Neural progenitor cell (in vitro differentiated cells): ENCODE data around the gene TINCR. TPM values are rescaled to one million over a fixed set of nuclear protein-coding genes. Genes with fewer than 3 reads are reported as not detected.

ENCODE experiments used
- DNase-seq: peaks from one replicate; pipeline ENCODE4 v3.0.0-alpha.2; 2016; ENCODE audit warnings: low spot score
- H2AFZ ChIP-seq: fragments of 200-600 bp; sonication (generic); replicated peaks from 2 replicates; pipeline ENCODE4 v1.6.1; 2016; ENCODE audit warnings: antibody characterized with exemption
- H3F3A ChIP-seq: fragments of 200-600 bp; sonication (generic); 2 replicates; pipeline ENCODE4 v1.6.1; 2016; ENCODE audit warnings: antibody characterized with exemption, low read depth
- H3K27ac ChIP-seq: fragments of 200-600 bp; sonication (generic); 2 replicates; pipeline ENCODE4 v1.5.1; 2016; ENCODE audit warnings: mild to moderate bottlenecking
- H3K27me3 ChIP-seq: fragments of 200-600 bp; sonication (generic); 2 replicates; pipeline ENCODE4 v1.6.1; 2016; ENCODE audit warnings: mild to moderate bottlenecking, moderate library complexity
- H3K36me3 ChIP-seq: fragments of 200-600 bp; sonication (generic); 2 replicates; pipeline ENCODE4 v1.5.1; 2016
- H3K4me1 ChIP-seq: fragments of 200-600 bp; sonication (generic); 2 replicates; pipeline ENCODE4 v1.6.1; 2016; ENCODE audit warnings: mixed run types
- H3K4me2 ChIP-seq: fragments of 200-600 bp; sonication (generic); 2 replicates; pipeline ENCODE4 v1.6.1; 2016
- H3K4me3 ChIP-seq: fragments of 200-600 bp; sonication (generic); 2 replicates; pipeline ENCODE4 v1.5.1; 2016
- H3K79me2 ChIP-seq: fragments of 200-600 bp; sonication (generic); 2 replicates; pipeline ENCODE4 v1.6.1; 2016; ENCODE audit warnings: low read depth
- H3K9ac ChIP-seq: fragments of 200-600 bp; sonication (generic); 2 replicates; pipeline ENCODE4 v1.6.1; 2016
- H3K9me3 ChIP-seq: fragments of 200-600 bp; sonication (generic); 2 replicates; pipeline ENCODE4 v1.5.1; 2016; ENCODE audit warnings: low read depth
- H4K20me1 ChIP-seq: fragments of 200-600 bp; sonication (generic); 2 replicates; pipeline ENCODE4 v1.6.1; 2016; ENCODE audit warnings: low read depth
- H3K27ac Mint-ChIP-seq: 3 replicates; pipeline ENCODE4 v1.8.0; 2021; ENCODE audit warnings: mixed read lengths
- H3K27me3 Mint-ChIP-seq: 2 replicates; pipeline ENCODE4 v1.8.0; 2022; ENCODE audit warnings: low read depth, mild to moderate bottlenecking, inconsistent platforms, moderate library complexity, mixed read lengths; ENCODE audit not compliant: insufficient read depth
- H3K36me3 Mint-ChIP-seq: 3 replicates; pipeline ENCODE4 v1.8.0; 2021; ENCODE audit warnings: mixed read lengths
- H3K4me1 Mint-ChIP-seq: 3 replicates; pipeline ENCODE4 v1.8.0; 2021; ENCODE audit warnings: mixed read lengths
- H3K4me3 Mint-ChIP-seq: 3 replicates; pipeline ENCODE4 v1.8.0; 2021; ENCODE audit warnings: mild to moderate bottlenecking, moderate library complexity, mixed read lengths
- H3K9me3 Mint-ChIP-seq: 3 replicates; pipeline ENCODE4 v1.8.0; 2020; ENCODE audit warnings: mixed read lengths
- CTCF ChIP-seq: fragments of 200-600 bp; sonication (generic); IDR thresholded peaks from 2 replicates; pipeline ENCODE4 v1.5.1; 2017; ENCODE audit warnings: antibody characterized with exemption, mild to moderate bottlenecking
- EZH2 ChIP-seq: fragments of 200-600 bp; sonication (generic); IDR thresholded peaks from 2 replicates; pipeline ENCODE4 v1.6.1; 2017; ENCODE audit warnings: antibody characterized with exemption, mild to moderate bottlenecking, moderate library complexity
- EZH2phosphoT487 ChIP-seq: fragments of 200-600 bp; sonication (generic); IDR thresholded peaks from 2 replicates; pipeline ENCODE4 v1.6.1; 2017; ENCODE audit warnings: antibody characterized with exemption
- total RNA-seq: library from RNA; depleted of rRNA; stranded (reverse); fragments of >200 nt; gene quantifications from 2 replicates; pipeline ENCODE4 v1.2.3, GENCODE V29; 2015; ENCODE audit warnings: low replicate concordance

Gene TINCR
- total RNA-seq, 1 donor from 2014 or later, result 1.8 TPM

- no peak overlapping the region for H3K9ac ChIP-seq
- H3K4me1 Mint-ChIP-seq, result peaks cover 38% of the 10 kb centered on the region
- no peak overlapping the region for H3K4me3 Mint-ChIP-seq
- H3K27ac Mint-ChIP-seq, result peak overlapping the region; percentile 25
- no peaks in the 10 kb centered on the region for H3K27me3 ChIP-seq
- no peaks in the 10 kb centered on the region for H3K79me2 ChIP-seq
- H4K20me1 ChIP-seq, result peaks cover 13% of the 10 kb centered on the region
- H2AFZ ChIP-seq, result no peak overlapping the region
- TF ChIP-seq CTCF, result no peak
- TF ChIP-seq EZH2phosphoT487, result no peak
- TF ChIP-seq EZH2, result no peak
- H3K27me3 Mint-ChIP-seq, result no peaks in the 10 kb centered on the region
- peaks cover 19% of the 10 kb centered on the region for H3F3A ChIP-seq
- H3K9me3 ChIP-seq, result no peaks in the 10 kb centered on the region
- peaks cover 26% of the 10 kb centered on the region for H3K36me3 Mint-ChIP-seq
- no peaks in the 10 kb centered on the region for H3K36me3 ChIP-seq
- peaks cover 18% of the 10 kb centered on the region for H3K4me1 ChIP-seq
- H3K9me3 Mint-ChIP-seq, result no peaks in the 10 kb centered on the region
- H3K27ac ChIP-seq, result no peak overlapping the region
- DNase-seq, result no peak
- H3K4me2 ChIP-seq, result no peak overlapping the region
- H3K4me3 ChIP-seq, result no peak overlapping the region
These were observed 20.7 kb upstream of the TINCR start for GRCh38 chr19:5588441-5588840.

- DNase-seq, result no peak
- Histone ChIP-seq H2AFZ (no peak overlapping the region), H3K4me3 (no peak overlapping the region), H3F3A (peaks cover 19% of the 10 kb centered on the region), H4K20me1 (peaks cover 13% of the 10 kb centered on the region), H3K9me3 (no peaks in the 10 kb centered on the region), H3K36me3 (no peaks in the 10 kb centered on the region), H3K4me1 (peaks cover 18% of the 10 kb centered on the region), H3K79me2 (no peaks in the 10 kb centered on the region), H3K27ac (no peak overlapping the region), H3K27me3 (no peaks in the 10 kb centered on the region), H3K9ac (no peak overlapping the region), H3K4me2 (no peak overlapping the region)
- peaks cover 30% of the 10 kb centered on the region for H3K4me1 Mint-ChIP-seq
- peaks cover 21% of the 10 kb centered on the region for H3K36me3 Mint-ChIP-seq
- no peak overlapping the region for H3K4me3 Mint-ChIP-seq
- TF ChIP-seq CTCF (no peak), EZH2 (no peak), EZH2phosphoT487 (no peak)
- H3K9me3 Mint-ChIP-seq, result no peaks in the 10 kb centered on the region
- H3K27ac Mint-ChIP-seq, result no peak overlapping the region
- H3K27me3 Mint-ChIP-seq, result no peaks in the 10 kb centered on the region
These were observed 19.9 kb upstream of the TINCR start for GRCh38 chr19:5587661-5588060.

- Histone ChIP-seq H3K4me1 (peaks cover 18% of the 10 kb centered on the region), H4K20me1 (peaks cover 13% of the 10 kb centered on the region), H3K27ac (peak overlapping the region; percentile 88), H3K27me3 (no peaks in the 10 kb centered on the region), H2AFZ (no peak overlapping the region), H3K4me3 (no peak overlapping the region), H3K79me2 (no peaks in the 10 kb centered on the region), H3K4me2 (no peak overlapping the region), H3K9me3 (no peaks in the 10 kb centered on the region), H3F3A (peaks cover 19% of the 10 kb centered on the region), H3K9ac (no peak overlapping the region), H3K36me3 (no peaks in the 10 kb centered on the region)
- Mint-ChIP-seq H3K27ac (no peak overlapping the region), H3K36me3 (peaks cover 18% of the 10 kb centered on the region), H3K9me3 (no peaks in the 10 kb centered on the region), H3K27me3 (no peaks in the 10 kb centered on the region), H3K4me1 (peaks cover 26% of the 10 kb centered on the region), H3K4me3 (no peak overlapping the region)
- no peak for TF ChIP-seq CTCF
- no peak for TF ChIP-seq EZH2
- no peak for TF ChIP-seq EZH2phosphoT487
- DNase-seq, result no peak
These were observed 19.3 kb upstream of the TINCR start for GRCh38 chr19:5587071-5587455.
